H9 (cell line): ENCODE results near the gene RBMXL2. TPM values are rescaled to one million over a fixed set of nuclear protein-coding genes. Genes with fewer than 3 reads are reported as not detected.

Source experiments
- DNase-seq: peaks from one replicate; pipeline ENCODE4 v3.0.0-alpha.2; 2017
- H2AFZ ChIP-seq: one replicate; pipeline ENCODE4 v1.6.1; 2013; ENCODE audit warnings: mild to moderate bottlenecking, low read length, control low read depth, moderate library complexity
- H2AK5ac ChIP-seq: 2 replicates; pipeline ENCODE4 v1.6.1; 2013; ENCODE audit warnings: low read length, control low read depth, mixed read lengths; ENCODE audit not compliant: insufficient read length
- H2BK120ac ChIP-seq: one replicate; pipeline ENCODE4 v1.6.1; 2013; ENCODE audit warnings: low read depth, mild to moderate bottlenecking, low read length, control low read depth, inconsistent platforms; ENCODE audit not compliant: poor library complexity, severe bottlenecking
- H2BK12ac ChIP-seq: 2 replicates; pipeline ENCODE4 v1.6.1; 2013; ENCODE audit warnings: low read length, control low read depth, mixed read lengths, low read depth; ENCODE audit not compliant: insufficient read length
- H2BK15ac ChIP-seq: 2 replicates; pipeline ENCODE4 v1.6.1; 2013; ENCODE audit warnings: low read depth, low read length, control low read depth
- H2BK20ac ChIP-seq: one replicate; pipeline ENCODE4 v1.6.1; 2013; ENCODE audit warnings: low read depth, mild to moderate bottlenecking, low read length, control low read depth, inconsistent platforms; ENCODE audit not compliant: poor library complexity, severe bottlenecking
- H2BK5ac ChIP-seq: 2 replicates; pipeline ENCODE4 v1.6.1; 2013; ENCODE audit warnings: low read length, control low read depth, mixed read lengths; ENCODE audit not compliant: insufficient read length
- H3K14ac ChIP-seq: 2 replicates; pipeline ENCODE4 v1.6.1; 2013; ENCODE audit warnings: low read length, control low read depth; ENCODE audit not compliant: insufficient read depth
- H3K18ac ChIP-seq: 2 replicates; pipeline ENCODE4 v1.6.1; 2013; ENCODE audit warnings: low read depth, mild to moderate bottlenecking, mixed read lengths, low read length, control low read depth; ENCODE audit not compliant: insufficient read length
- H3K23ac ChIP-seq: 2 replicates; pipeline ENCODE4 v1.6.1; 2013; ENCODE audit warnings: low read length, control low read depth, mixed read lengths, low read depth; ENCODE audit not compliant: insufficient read length
- H3K23me2 ChIP-seq: 2 replicates; pipeline ENCODE4 v1.6.1; 2013; ENCODE audit warnings: low read depth, mild to moderate bottlenecking, mixed read lengths, low read length, control low read depth; ENCODE audit not compliant: insufficient read length, poor library complexity, severe bottlenecking
- H3K27ac ChIP-seq: 2 replicates; pipeline ENCODE4 v1.5.1; 2013; ENCODE audit warnings: low read length, control low read depth, mixed read lengths, low read depth; ENCODE audit not compliant: insufficient read length
- H3K27me3 ChIP-seq: 2 replicates; pipeline ENCODE4 v1.6.1; 2013; ENCODE audit warnings: low read length, control low read depth, inconsistent platforms; ENCODE audit not compliant: insufficient read depth
- H3K4ac ChIP-seq: 2 replicates; pipeline ENCODE4 v1.6.1; 2013; ENCODE audit warnings: low read depth, mild to moderate bottlenecking, control low read depth, inconsistent platforms, low read length, moderate library complexity
- H3K4me1 ChIP-seq: 2 replicates; pipeline ENCODE4 v1.6.1; 2013; ENCODE audit warnings: low read length, control low read depth, inconsistent platforms; ENCODE audit not compliant: insufficient read depth
- H3K4me2 ChIP-seq: 2 replicates; pipeline ENCODE4 v1.6.1; 2013; ENCODE audit warnings: low read length, control low read depth, mixed read lengths; ENCODE audit not compliant: insufficient read length, insufficient read depth
- H3K56ac ChIP-seq: 2 replicates; pipeline ENCODE4 v1.6.1; 2013; ENCODE audit warnings: low read depth, mild to moderate bottlenecking, mixed read lengths, low read length, control low read depth; ENCODE audit not compliant: insufficient read length
- H3K79me1 ChIP-seq: 2 replicates; pipeline ENCODE4 v1.6.1; 2013; ENCODE audit warnings: low read depth, mild to moderate bottlenecking, moderate library complexity, low read length, control low read depth, inconsistent platforms; ENCODE audit not compliant: insufficient read depth, poor library complexity, severe bottlenecking
- H3K79me2 ChIP-seq: 2 replicates; pipeline ENCODE4 v1.6.1; 2013; ENCODE audit warnings: low read length, control low read depth, inconsistent platforms; ENCODE audit not compliant: insufficient read depth
- H3K9ac ChIP-seq: 2 replicates; pipeline ENCODE4 v1.6.1; 2013; ENCODE audit warnings: low read length, control low read depth, mixed read lengths; ENCODE audit not compliant: insufficient read length; ENCODE audit errors: extremely low read depth
- H3K9me3 ChIP-seq: one replicate; pipeline ENCODE4 v1.6.1; 2013; ENCODE audit warnings: low read depth, low read length, inconsistent platforms; ENCODE audit not compliant: control insufficient read depth
- H3T11ph ChIP-seq: one replicate; pipeline ENCODE4 v1.6.1; 2013; ENCODE audit warnings: mild to moderate bottlenecking, low read length, control low read depth, inconsistent platforms
- H4K20me1 ChIP-seq: one replicate; pipeline ENCODE4 v1.6.1; 2013; ENCODE audit not compliant: control insufficient read depth, insufficient read length, insufficient read depth
- H4K5ac ChIP-seq: 2 replicates; pipeline ENCODE4 v1.6.1; 2013; ENCODE audit warnings: low read depth, mild to moderate bottlenecking, mixed read lengths, low read length, control low read depth; ENCODE audit not compliant: insufficient read length
- H4K8ac ChIP-seq: replicated peaks from 2 replicates; pipeline ENCODE4 v1.6.1; 2013; ENCODE audit warnings: low read length, control low read depth, mixed read lengths, low read depth; ENCODE audit not compliant: insufficient read length
- H4K91ac ChIP-seq: 2 replicates; pipeline ENCODE4 v1.6.1; 2013; ENCODE audit warnings: low read depth, mild to moderate bottlenecking, moderate library complexity, mixed read lengths, low read length, control low read depth; ENCODE audit not compliant: insufficient read length
- H3K27ac Mint-ChIP-seq, 3 experiments: 2 replicates in 2 of 3; 3 replicates in 1 of 3; pipeline ENCODE4 v1.8.0; 2020 to 2021; ENCODE audit warnings: mixed read lengths in 3 of 3, mild to moderate bottlenecking in 1 of 3, moderate library complexity in 1 of 3
- H3K27me3 Mint-ChIP-seq: 2 replicates; pipeline ENCODE4 v1.8.0; 2021; ENCODE audit warnings: low read depth, mild to moderate bottlenecking, moderate library complexity, mixed read lengths
- H3K36me3 Mint-ChIP-seq, 3 experiments: 2 replicates in 2 of 3; 3 replicates in 1 of 3; pipeline ENCODE4 v1.8.0; 2020 to 2021; ENCODE audit warnings: low read depth in 3 of 3, mixed read lengths in 3 of 3; ENCODE audit not compliant: insufficient read depth in 1 of 3
- H3K4me1 Mint-ChIP-seq, 2 experiments: 2 replicates each; pipeline ENCODE4 v1.8.0; 2020; ENCODE audit warnings: mixed read lengths in 2 of 2
- H3K4me3 Mint-ChIP-seq, 2 experiments: 2 replicates in 1 of 2; 3 replicates in 1 of 2; pipeline ENCODE4 v1.8.0; 2020 to 2021; ENCODE audit warnings: mild to moderate bottlenecking in 2 of 2, mixed read lengths in 2 of 2, moderate library complexity in 1 of 2
- H3K9me3 Mint-ChIP-seq, 2 experiments: 2 replicates in 1 of 2; 3 replicates in 1 of 2; pipeline ENCODE4 v1.8.0; 2020; ENCODE audit warnings: mild to moderate bottlenecking in 2 of 2, mixed read lengths in 2 of 2, moderate library complexity in 1 of 2
- CTCF ChIP-seq: fragments of 200-600 bp; sonication (generic); conservative IDR thresholded peaks from 3 replicates; pipeline ENCODE4 v1.8.0; 2021; ENCODE audit warnings: antibody characterized with exemption, mild to moderate bottlenecking
- WGBS: extraction: QIAGEN DNeasy Blood & Tissue Kit; methylation state at CpG from one replicate; pipeline ENCODE4 v1.1.7; 2013; ENCODE audit warnings: missing lambda C conversion rate, low lambda C conversion rate, mixed read lengths; ENCODE audit not compliant: insufficient read length; ENCODE audit errors: extremely low coverage; 5-methylcytosine and 5-hydroxymethylcytosine counted together
- total RNA-seq: library from RNA; stranded (reverse); gene quantifications from 2 replicates; pipeline ENCODE4 v1.2.1, GENCODE V29; 2021

Gene RBMXL2
- total RNA-seq, 1 experiment from 2014 or later: not detected

DNA sequence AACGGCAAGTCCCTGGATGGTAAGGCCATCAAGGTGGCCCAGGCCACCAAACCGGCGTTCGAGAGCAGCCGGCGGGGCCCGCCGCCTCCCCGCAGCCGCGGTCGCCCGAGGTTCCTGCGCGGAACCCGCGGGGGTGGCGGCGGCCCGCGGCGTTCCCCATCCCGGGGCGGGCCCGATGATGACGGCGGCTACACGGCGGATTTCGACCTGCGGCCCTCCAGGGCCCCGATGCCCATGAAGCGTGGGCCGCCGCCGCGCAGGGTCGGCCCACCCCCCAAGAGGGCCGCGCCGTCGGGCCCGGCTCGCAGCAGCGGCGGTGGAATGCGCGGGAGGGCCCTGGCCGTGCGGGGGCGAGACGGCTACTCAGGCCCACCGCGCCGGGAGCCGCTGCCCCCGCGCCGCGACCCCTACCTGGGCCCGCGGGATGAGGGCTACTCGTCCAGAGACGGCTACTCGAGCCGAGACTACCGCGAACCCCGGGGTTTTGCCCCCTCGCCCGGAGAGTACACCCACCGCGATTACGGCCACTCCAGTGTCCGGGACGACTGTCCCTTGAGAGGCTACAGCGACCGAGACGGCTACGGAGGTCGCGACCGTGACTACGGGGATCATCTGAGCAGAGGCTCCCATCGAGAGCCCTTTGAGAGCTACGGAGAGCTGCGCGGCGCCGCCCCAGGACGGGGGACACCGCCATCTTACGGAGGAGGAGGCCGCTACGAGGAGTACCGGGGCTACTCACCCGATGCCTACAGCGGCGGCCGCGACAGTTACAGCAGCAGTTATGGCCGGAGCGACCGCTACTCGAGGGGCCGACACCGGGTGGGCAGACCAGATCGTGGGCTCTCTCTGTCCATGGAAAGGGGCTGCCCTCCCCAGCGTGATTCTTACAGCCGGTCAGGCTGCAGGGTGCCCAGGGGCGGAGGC, 792 bp downstream of the RBMXL2 start:
- Mint-ChIP-seq H3K9me3 (peaks cover 2 to 10% of the 10 kb centered on the region in 2 experiments; a peak in 2 of 5 replicates), H3K36me3 (peaks cover 0 to 6% (median 0%) of the 10 kb centered on the region in 3 experiments; a peak in 1 of 7 replicates), H3K27me3 (peaks cover 3% of the 10 kb centered on the region; the same call in 1 of the 2 replicates), H3K4me3 (no peak overlapping the region; a peak in 1 of 5 replicates), H3K27ac (no peak overlapping the region), H3K4me1 (no peaks in the 10 kb centered on the region)
- DNase-seq: no peak
- H2AK5ac ChIP-seq: no peak overlapping the region
- H2BK15ac ChIP-seq: no peak overlapping the region
- no peak overlapping the region for H3K23ac ChIP-seq
- no peaks in the 10 kb centered on the region for H4K20me1 ChIP-seq
- H3K79me1 ChIP-seq: no peaks in the 10 kb centered on the region
- no CpG with 5 or more reads among the region's 111 CpGs for WGBS
- H2BK20ac ChIP-seq: no peak overlapping the region
- no peak overlapping the region for H2BK5ac ChIP-seq
- H3K27me3 ChIP-seq: no peaks in the 10 kb centered on the region
- H4K91ac ChIP-seq: no peak overlapping the region
- H3K4me2 ChIP-seq: no peak overlapping the region
- no peaks in the 10 kb centered on the region for H3K79me2 ChIP-seq
- H2AFZ ChIP-seq: no peak overlapping the region
- no peak overlapping the region for H4K5ac ChIP-seq
- no peak overlapping the region for H4K8ac ChIP-seq
- H3K4ac ChIP-seq: no peak overlapping the region
- no peaks in the 10 kb centered on the region for H3K23me2 ChIP-seq
- no peak overlapping the region for H2BK12ac ChIP-seq
- no peak overlapping the region for H3K18ac ChIP-seq
- H3K4me1 ChIP-seq: no peaks in the 10 kb centered on the region
- no peak overlapping the region for H3K14ac ChIP-seq
- no peak overlapping the region for H3K56ac ChIP-seq
- no peaks in the 10 kb centered on the region for H3K9me3 ChIP-seq
- H3K27ac ChIP-seq: no peak overlapping the region
- TF ChIP-seq CTCF: no peak
- no peak overlapping the region for H3K9ac ChIP-seq
- H2BK120ac ChIP-seq: no peak overlapping the region
- no peak overlapping the region for H3T11ph ChIP-seq
